Posterior cingulate gyrus (tissue), 11 donors: ENCODE measurements around the gene CABLES1.
A peak's percentile ranks its signal among the peaks of the same experiment; 100 is the strongest.

Source experiments
- DNase-seq, 10 donors: peaks; one replicate each; pipeline versions ENCODE4 v3.0.0 to v3.0.0-alpha.2; 2020 to 2021; ENCODE audit warnings: mixed read lengths in 3 of 10
- intact Hi-C: fragments of 100-400 bp; cut with DNase I; formaldehyde crosslinking; loops from one replicate; pipeline ENCODE4 v1.15.1; 2023

The CABLES1 gene

GRCh38 chr18:23189099-23189498 lies 53.8 kb downstream of the CABLES1 start:
- DNase-seq, result no peak
- intact Hi-C loops, result no loop called here

DNA sequence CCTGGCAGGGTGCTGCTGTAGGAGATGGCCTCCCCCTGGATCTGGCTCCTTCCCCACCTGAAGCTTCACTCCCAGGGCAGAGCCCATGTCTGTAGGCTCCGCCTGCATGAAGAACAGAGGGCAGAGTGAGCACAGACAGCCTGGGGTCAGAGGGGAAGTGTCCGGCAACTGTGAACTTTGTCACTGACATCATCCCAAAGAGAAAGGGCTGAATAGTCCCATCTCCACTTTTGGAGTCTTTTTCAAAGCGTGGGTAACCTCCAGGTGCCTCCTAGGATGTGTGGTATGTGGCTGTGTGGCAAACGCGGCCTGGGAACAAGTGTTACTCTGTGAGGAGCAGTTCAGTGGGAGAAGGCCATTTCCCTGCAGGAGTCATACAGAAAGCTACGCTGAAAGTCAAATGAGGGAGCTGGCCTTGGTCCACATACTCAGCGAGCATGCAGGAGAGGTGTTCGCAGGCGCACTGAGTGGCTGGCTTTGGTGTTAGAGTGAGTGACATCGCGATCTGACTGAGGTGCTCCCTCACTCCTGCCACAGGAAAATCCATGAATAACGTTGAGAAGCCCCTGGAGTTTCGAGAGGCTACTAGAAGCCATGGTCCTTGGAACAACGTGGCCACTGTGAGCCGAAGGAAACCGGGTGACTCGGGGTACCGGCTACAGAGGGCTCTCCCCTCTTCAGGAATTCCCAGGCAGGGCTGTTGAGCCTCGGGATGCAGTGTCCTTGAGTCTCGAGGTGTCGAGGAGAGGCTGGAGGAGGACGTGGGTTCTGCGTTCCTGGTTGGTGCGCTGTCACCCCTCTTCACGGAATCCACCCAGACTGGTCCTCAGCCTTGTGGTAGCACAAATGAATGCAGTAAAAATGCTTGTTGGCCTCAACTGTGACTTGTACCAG lies 54.7 kb downstream of the CABLES1 start:
- intact Hi-C loops, result loop anchor here (10.0 kb wide), 1 partner anchor 55 kb away; no protein-coding TSS in a partner anchor
- DNase-seq, result no peak

GRCh38 chr18:23191232-23191631 lies 55.9 kb downstream of the CABLES1 start:
- intact Hi-C loops, result loop anchor here (10.0 kb wide), 1 partner anchor 54 kb away; no protein-coding TSS in a partner anchor

GRCh38 chr18:23193742-23194141 lies 58.5 kb downstream of the CABLES1 start:
- intact Hi-C loops, result loop anchor here (10.0 kb wide), 1 partner anchor 51 kb away; no protein-coding TSS in a partner anchor

More at GRCh38 chr18:23191232-23191631, 55.9 kb downstream of the CABLES1 start:
- no peak for DNase-seq

GRCh38 chr18:23194155-23194996 lies 59.1 kb downstream of the CABLES1 start:
- intact Hi-C loops, result loop anchor here (10.0 kb wide), 1 partner anchor 50 kb away; no protein-coding TSS in a partner anchor
- DNase-seq, result peak in 3 of 10 donors; percentile 34 to 82 (median 51)

More at GRCh38 chr18:23193742-23194141, 58.5 kb downstream of the CABLES1 start:
- no peak for DNase-seq

DNA sequence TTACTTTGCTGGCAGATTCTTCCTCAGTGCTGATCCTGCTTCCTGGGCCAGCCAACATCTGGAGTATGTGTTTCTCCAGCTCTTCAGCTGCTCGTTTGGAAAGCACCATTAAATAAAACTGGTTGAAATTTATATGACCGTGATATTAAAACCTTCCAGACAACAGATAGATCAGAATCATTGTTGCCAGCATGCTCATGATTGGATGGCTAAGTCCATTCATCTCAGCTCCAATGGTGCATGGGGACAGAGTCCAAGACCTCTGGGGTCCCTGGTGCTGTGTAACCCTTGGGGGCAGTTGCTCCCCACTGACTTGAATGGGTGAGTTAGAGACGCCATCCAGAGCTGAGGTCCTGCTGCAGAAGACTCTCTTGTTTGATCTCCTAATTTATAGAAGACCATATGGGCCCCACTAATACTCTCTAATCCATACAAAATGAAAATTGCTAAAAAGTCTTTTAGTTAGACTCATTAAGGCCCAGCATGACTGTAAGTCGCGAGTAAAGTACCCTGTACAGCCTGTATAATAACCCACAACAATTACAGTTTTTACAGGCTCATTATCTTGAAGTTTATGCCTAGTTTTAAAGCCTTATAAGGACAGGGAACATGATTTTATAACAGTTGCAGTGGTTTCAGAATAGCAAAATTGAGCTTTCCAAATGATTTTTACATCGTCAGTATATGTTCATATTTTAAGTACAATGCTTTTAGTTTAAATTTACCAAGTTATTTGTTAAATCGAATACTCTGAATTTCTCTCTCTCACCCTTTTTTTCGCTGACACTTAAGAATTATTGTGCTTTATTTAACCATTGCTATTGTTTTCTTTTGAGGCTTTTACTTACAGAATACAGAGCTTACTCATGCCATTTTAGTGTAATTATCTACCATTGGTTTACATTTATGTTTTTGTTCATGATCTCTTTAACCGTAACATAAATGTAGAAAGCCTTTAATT lies 60.0 kb downstream of the CABLES1 start:
- peak in 1 of 10 donors; percentile 29 for DNase-seq
- intact Hi-C loops, result loop anchor here (10.0 kb wide), 1 partner anchor 50 kb away; no protein-coding TSS in a partner anchor

- DNase-seq, result peak in 2 of 10 donors; percentile 37 to 52
- intact Hi-C loops, result loop anchor here (10.0 kb wide), 1 partner anchor 48 kb away; no protein-coding TSS in a partner anchor
Observed at GRCh38 chr18:23196119-23197007, 61.1 kb downstream of the CABLES1 start.

DNA sequence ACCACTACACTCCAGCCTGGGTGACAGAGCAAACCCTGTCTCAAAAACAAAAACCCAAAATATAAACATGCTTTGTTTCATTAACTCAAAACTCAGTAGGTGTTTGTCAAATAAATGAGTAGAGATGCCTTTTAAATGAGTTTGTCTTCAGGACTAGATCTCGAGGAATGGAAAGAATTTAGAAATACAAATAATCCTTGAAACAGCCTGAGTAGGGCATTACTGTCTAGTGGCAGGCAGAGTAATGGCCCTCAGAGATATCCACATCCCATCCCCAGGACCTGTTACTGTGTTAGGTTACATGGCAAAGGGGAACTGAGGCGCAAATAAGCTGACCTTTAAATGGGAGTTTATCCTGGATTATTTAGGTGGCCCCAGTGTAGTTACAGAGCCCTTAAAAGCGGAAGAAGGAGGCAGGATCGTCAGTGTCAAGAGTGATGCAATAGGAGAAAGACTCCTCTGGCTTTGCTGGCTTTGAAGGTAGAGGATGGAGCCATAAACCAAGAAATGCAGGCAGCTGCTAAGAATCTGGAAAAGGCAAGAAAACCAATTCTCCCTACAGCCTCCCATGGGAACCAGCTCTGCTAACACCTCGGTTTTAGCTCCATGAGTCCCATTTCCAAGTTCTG lies 63.0 kb downstream of the CABLES1 start:
- DNase-seq, result no peak
- intact Hi-C loops, result loop anchor here (10.0 kb wide), 1 partner anchor 46 kb away; no protein-coding TSS in a partner anchor

- peak in 2 of 10 donors; percentile 42 to 45 for DNase-seq
- intact Hi-C loops, result no loop called here
Observed at GRCh38 chr18:23200756-23201155, 65.5 kb downstream of the CABLES1 start.

- intact Hi-C loops, result loop anchor here (2.0 kb wide), 1 partner anchor 49 kb away; no protein-coding TSS in a partner anchor
- DNase-seq, result peak in 2 of 10 donors; percentile 41 to 63
Observed at GRCh38 chr18:23201741-23202140, 66.5 kb downstream of the CABLES1 start.

DNA sequence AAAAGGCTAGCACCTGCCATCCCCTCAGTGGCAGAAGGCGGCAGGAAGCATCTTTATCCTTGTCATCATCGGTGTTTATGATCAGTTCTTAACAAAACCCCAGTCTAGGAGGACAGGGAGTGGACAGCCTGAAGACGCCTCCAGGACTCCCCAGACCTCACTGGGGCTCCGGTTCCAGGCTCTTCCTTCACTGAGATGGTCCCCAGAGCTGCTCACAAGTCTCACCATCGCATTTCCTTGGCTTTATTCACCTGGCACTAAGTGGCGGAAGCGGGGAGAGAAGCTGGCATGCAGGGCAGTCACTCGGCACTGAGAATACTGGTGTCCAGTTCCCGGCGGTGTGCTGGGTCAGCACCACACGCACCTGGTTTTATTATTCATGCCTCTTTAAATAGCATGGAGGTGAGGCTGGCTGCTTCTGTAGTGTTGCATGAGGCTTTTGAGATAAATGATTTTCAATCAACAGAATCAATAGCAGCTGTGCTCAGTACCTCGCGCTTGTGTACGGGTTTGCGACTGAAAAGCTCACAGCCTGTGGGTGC lies 68.7 kb downstream of the CABLES1 start:
- intact Hi-C loops, result loop anchor here (2.0 kb wide), 1 partner anchor 51 kb away; no protein-coding TSS in a partner anchor
- peak in 2 of 10 donors; percentile 46 to 65 for DNase-seq

DNA sequence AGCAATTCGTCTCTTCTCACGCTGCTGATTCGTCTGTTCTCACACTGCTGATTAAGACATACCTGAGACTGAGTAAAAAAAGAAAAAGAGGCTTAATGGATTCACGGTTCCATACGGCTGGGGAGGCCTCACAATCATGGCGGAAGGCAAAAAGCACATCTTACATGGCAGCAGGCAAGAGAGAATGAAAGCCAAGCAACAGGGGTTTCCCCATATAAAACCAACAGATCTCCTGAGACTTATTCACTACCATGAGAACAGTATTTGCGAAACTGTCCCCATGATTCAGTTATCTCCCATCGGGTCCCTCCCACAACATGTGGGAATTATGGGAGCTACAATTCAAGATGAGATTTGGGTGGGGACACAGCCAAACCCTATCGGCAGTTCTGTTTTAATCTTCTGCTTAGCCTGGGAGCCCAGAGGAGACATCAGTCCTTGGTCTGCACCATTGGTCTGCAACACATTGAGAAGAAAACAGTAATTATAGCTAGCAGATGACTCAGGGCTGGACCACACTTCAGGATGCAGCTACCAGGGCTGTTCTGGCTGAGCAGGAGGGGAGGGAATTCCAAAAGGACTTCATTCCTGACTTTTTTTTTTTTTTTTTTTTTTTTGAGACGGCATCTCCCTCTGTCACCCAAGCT lies 69.4 kb downstream of the CABLES1 start:
- intact Hi-C loops, result no loop called here
- peak in 1 of 10 donors; percentile 74 for DNase-seq

DNA sequence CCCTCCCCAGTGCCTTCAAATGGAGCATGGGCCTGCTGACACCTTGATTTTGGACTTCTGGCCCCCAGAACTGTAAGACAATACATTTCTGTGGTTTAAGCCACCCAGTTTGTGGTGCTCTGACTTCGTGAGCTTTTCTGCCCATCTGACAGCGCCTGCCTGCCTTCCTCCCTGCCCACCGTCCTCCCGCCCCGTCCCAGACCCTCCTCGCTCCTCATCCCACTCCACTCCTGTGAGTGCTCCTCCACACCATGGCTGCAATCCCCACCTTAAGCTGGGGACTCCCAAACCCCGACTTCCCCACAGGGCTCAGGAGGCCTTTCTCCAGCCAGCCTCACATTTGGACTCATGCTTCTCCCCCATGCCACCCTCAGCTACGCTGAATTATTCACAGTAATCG lies 70.7 kb downstream of the CABLES1 start:
- intact Hi-C loops, result no loop called here
- DNase-seq, result peak in 1 of 10 donors; percentile 27

- intact Hi-C loops, result no loop called here
- DNase-seq, result peak in 1 of 10 donors; percentile 42
Observed at GRCh38 chr18:23207191-23207955, 72.1 kb downstream of the CABLES1 start.

- peak in 1 of 10 donors; percentile 66 for DNase-seq
- intact Hi-C loops, result no loop called here
Observed at GRCh38 chr18:23207994-23208393, 72.7 kb downstream of the CABLES1 start.

DNA sequence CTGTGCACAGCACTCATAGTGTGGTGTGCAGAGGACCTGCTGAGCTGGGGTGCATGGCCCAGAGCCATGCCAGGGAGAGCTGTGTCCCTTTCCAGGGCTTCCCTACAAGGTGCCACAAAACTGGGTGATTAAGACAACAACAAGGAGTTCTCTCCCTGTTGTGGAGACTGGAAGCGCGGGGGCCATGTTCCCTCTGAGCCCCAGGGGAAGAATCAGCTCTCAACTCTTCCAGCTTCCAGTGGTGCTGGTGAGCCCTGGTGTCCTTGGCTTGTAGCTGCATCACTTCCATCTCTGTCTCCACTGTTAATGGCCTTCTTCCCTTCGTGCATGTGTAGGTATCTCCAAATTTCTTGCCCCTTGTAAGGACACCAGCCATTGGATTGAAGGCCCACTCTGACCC lies 73.3 kb downstream of the CABLES1 start:
- peak in 1 of 10 donors; percentile 24 for DNase-seq

More for the DNA sequence above, 73.3 kb downstream of the CABLES1 start:
- intact Hi-C loops, result no loop called here
